Measurements from ENCODE around the gene RPP21. TPM values are rescaled to one million over a fixed set of nuclear protein-coding genes. Genes with fewer than 3 reads are reported as not detected.
A peak's percentile ranks its signal among the peaks of the same experiment; 100 is the strongest.

Gene RPP21
- total RNA-seq, 1 donor from 2014 or later = 38.0 TPM

DNA sequence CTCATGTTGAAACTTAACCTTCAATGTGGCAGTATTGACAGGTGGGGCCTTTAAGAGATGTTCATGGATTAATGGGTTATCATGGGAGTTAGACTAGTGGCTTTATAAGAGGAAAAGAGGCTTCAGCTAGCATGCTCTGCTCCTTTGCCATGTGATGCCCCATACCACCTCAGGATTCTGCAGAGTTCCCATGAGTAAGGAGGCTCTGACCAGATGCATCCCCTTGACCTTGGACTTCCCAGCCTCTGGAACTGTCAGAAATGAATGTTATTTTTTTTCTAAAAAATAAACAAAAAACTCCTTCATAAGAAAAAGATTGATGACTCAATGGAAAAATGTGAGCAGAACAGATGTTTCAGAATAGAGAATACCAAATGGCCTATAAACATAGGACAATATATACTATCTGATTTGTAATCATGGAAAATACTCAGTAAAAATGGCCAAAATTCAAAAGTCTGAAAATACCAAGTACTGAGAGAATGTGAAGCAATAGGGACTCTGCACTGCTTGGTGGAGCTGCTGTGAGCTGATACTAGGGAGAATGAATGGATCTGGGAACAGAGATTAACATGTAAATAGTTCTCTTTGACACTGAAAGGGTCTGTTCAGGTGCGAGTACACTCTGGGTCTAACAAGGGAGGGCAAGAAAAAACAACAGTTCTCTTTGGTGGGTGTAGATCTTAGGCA, 25.7 kb upstream of the RPP21 start:
- H3K36me3 Mint-ChIP-seq = peaks cover 19% of the 10 kb centered on the region
- no peaks in the 10 kb centered on the region for H3K9me3 ChIP-seq (ENCODE audit: low read depth)
- H4K20me1 ChIP-seq (ENCODE audit: low read depth) = peaks cover 99% of the 10 kb centered on the region
- H3K9ac ChIP-seq = no peak overlapping the region
- no peak overlapping the region for H3K4me3 Mint-ChIP-seq
- peaks cover 12% of the 10 kb centered on the region for H3K4me1 Mint-ChIP-seq
- no peaks in the 10 kb centered on the region for H3K27me3 ChIP-seq
- TF ChIP-seq, protein P1, sequence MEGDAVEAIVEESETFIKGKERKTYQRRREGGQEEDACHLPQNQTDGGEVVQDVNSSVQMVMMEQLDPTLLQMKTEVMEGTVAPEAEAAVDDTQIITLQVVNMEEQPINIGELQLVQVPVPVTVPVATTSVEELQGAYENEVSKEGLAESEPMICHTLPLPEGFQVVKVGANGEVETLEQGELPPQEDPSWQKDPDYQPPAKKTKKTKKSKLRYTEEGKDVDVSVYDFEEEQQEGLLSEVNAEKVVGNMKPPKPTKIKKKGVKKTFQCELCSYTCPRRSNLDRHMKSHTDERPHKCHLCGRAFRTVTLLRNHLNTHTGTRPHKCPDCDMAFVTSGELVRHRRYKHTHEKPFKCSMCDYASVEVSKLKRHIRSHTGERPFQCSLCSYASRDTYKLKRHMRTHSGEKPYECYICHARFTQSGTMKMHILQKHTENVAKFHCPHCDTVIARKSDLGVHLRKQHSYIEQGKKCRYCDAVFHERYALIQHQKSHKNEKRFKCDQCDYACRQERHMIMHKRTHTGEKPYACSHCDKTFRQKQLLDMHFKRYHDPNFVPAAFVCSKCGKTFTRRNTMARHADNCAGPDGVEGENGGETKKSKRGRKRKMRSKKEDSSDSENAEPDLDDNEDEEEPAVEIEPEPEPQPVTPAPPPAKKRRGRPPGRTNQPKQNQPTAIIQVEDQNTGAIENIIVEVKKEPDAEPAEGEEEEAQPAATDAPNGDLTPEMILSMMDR (IDR thresholded peaks at IDR 0.05) = no peak
- no peak for TF ChIP-seq EZH2 (IDR thresholded peaks at IDR 0.05)
- TF ChIP-seq EZH2phosphoT487 (IDR thresholded peaks at IDR 0.05) = no peak
- no peaks in the 10 kb centered on the region for H3K9me3 Mint-ChIP-seq
- no peaks in the 10 kb centered on the region for H3K36me3 ChIP-seq
- no peak overlapping the region for H3K4me2 ChIP-seq
- peaks cover 100% of the 10 kb centered on the region for H3K79me2 ChIP-seq (ENCODE audit: low read depth)
- H2AFZ ChIP-seq (replicated peaks) = no peak overlapping the region
- H3K27ac ChIP-seq = no peak overlapping the region
- peaks cover 6% of the 10 kb centered on the region for H3K4me1 ChIP-seq
- DNase-seq (ENCODE audit: low spot score) = no peak
- H3K4me3 ChIP-seq = no peak overlapping the region
- peaks cover 2% of the 10 kb centered on the region for H3K27me3 Mint-ChIP-seq (ENCODE audit: insufficient read depth, low read depth)
- H3F3A ChIP-seq (ENCODE audit: low read depth) = no peaks in the 10 kb centered on the region
- no peak overlapping the region for H3K27ac Mint-ChIP-seq

DNA sequence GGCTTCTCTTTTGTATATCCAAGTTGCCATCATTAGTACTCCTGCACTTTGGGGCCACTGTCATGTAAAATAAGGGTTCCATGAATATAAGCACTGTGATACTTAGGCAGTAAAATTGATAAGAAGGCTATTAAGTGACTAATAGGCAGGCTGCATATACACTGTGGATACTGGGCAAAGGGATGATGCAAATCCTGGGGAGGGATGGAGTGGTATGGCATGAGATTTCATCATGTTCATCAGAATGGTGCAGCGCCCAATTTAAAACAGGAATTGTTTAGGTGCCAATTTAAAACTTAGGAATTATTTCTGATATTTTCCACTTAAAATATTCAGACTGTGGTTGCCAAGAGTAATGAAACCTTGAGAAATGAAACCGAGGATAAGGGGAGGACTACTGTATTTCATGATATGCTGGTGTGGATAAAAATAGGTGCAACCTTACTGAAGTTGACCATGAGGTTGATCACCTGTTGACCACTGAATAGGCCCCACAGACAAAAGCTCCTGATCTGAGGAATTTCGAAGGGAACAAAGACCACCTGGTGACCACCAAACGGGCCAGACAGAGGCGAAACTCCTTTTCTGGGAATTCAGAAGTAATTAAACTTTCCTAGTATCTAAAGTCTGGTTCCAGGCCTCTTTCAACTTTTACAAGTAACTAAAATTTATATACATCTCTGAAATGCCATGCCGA, 23.1 kb upstream of the RPP21 start:
- Histone ChIP-seq H4K20me1 (ENCODE audit: low read depth) (peaks cover 86% of the 10 kb centered on the region), H3K79me2 (ENCODE audit: low read depth) (peaks cover 95% of the 10 kb centered on the region), H3F3A (ENCODE audit: low read depth) (peaks cover 16% of the 10 kb centered on the region), H3K9ac (no peak overlapping the region), H3K27me3 (no peaks in the 10 kb centered on the region), H3K4me1 (peaks cover 17% of the 10 kb centered on the region), H3K36me3 (no peaks in the 10 kb centered on the region), H3K27ac (no peak overlapping the region), H2AFZ (replicated peaks) (no peak overlapping the region), H3K9me3 (ENCODE audit: low read depth) (no peaks in the 10 kb centered on the region), H3K4me2 (peak overlapping the region; percentile 23), H3K4me3 (no peak overlapping the region)
- TF ChIP-seq EZH2phosphoT487 (IDR thresholded peaks at IDR 0.05) (no peak), EZH2 (IDR thresholded peaks at IDR 0.05) (no peak)
- TF ChIP-seq, protein P1 (IDR thresholded peaks at IDR 0.05) = no peak
- peaks cover 24% of the 10 kb centered on the region for H3K4me1 Mint-ChIP-seq
- H3K27me3 Mint-ChIP-seq (ENCODE audit: insufficient read depth, low read depth) = peaks cover 2% of the 10 kb centered on the region
- no peaks in the 10 kb centered on the region for H3K9me3 Mint-ChIP-seq
- H3K36me3 Mint-ChIP-seq = peaks cover 14% of the 10 kb centered on the region
- H3K4me3 Mint-ChIP-seq = no peak overlapping the region
- DNase-seq (ENCODE audit: low spot score) = peak; percentile 17
- H3K27ac Mint-ChIP-seq = no peak overlapping the region

DNA sequence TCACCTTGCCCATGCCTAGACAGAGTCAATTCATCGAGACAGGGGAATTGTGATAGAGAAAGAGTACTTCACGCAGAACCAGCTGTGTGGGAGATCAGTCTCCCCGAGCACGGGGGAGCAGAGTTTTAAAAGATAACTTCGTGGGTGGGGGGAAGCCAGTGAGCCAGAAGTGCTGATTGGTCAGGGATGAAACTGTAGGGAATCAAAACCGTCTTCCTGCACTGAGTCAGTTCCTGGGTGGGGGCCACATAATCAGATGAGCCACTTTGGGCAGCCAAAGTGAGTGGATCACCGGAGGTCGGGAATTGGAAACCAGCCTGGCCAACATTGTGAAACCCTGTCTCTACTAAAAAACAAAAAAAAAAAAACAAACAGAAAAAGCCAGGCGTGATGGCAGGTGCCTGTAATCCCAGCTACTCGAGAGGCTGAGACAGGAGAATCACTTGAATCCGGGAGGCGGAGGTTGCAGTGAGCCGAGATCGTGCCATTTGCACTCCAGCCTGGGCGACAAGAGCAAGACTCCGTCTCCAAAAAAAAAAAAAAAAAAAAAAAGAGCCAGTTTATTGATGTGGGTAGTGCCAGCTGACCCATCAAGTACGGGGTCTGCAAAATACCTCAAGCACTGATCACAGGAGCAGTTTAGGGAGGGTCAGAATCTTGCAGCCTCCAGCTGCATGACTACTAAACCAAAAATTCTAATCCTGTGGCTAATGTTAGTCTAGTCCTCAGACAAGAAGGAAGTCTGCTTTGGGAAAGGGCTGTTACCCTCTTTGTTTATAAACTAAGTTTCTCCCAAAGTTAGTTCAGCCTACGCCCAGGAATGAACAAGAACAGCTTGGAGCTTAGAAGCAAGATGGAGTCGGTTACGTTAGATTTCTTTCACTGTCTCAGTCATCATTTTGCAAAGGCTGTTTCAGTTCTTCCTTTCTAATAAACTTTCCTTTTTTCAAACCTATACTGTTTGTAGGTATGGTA, 22.1 kb upstream of the RPP21 start:
- DNase-seq (ENCODE audit: low spot score) = peak; percentile 4
- Histone ChIP-seq H3F3A (ENCODE audit: low read depth) (peaks cover 16% of the 10 kb centered on the region), H2AFZ (replicated peaks) (no peak overlapping the region), H3K79me2 (ENCODE audit: low read depth) (peaks cover 92% of the 10 kb centered on the region), H3K27ac (no peak overlapping the region), H3K4me3 (no peak overlapping the region), H3K9ac (no peak overlapping the region), H3K27me3 (no peaks in the 10 kb centered on the region), H3K36me3 (no peaks in the 10 kb centered on the region), H3K4me1 (peaks cover 21% of the 10 kb centered on the region), H4K20me1 (ENCODE audit: low read depth) (peaks cover 76% of the 10 kb centered on the region), H3K4me2 (peak overlapping the region; percentile 23), H3K9me3 (ENCODE audit: low read depth) (no peaks in the 10 kb centered on the region)
- no peak overlapping the region for H3K4me3 Mint-ChIP-seq
- no peaks in the 10 kb centered on the region for H3K9me3 Mint-ChIP-seq
- H3K27me3 Mint-ChIP-seq (ENCODE audit: insufficient read depth, low read depth) = peaks cover 2% of the 10 kb centered on the region
- peaks cover 31% of the 10 kb centered on the region for H3K4me1 Mint-ChIP-seq
- H3K27ac Mint-ChIP-seq = no peak overlapping the region
- H3K36me3 Mint-ChIP-seq = peaks cover 14% of the 10 kb centered on the region
- TF ChIP-seq, protein P1 (IDR thresholded peaks at IDR 0.05) = no peak
- TF ChIP-seq EZH2phosphoT487 (IDR thresholded peaks at IDR 0.05) (no peak), EZH2 (IDR thresholded peaks at IDR 0.05) (no peak)
